Fibroblast of skin of right quadriceps (primary cell): Measurements from ENCODE around the gene TMEM179.

ENCODE experiments used
- DNase-seq: peaks from one replicate; pipeline ENCODE4 v3.0.0-alpha.2; 2013

TMEM179 gene

GRCh38 chr14:104554088-104554607, 50.4 kb downstream of the TMEM179 start:
- no peak for DNase-seq

- no peak for DNase-seq
These were observed 51.1 kb downstream of the TMEM179 start for GRCh38 chr14:104553166-104554087.

DNA sequence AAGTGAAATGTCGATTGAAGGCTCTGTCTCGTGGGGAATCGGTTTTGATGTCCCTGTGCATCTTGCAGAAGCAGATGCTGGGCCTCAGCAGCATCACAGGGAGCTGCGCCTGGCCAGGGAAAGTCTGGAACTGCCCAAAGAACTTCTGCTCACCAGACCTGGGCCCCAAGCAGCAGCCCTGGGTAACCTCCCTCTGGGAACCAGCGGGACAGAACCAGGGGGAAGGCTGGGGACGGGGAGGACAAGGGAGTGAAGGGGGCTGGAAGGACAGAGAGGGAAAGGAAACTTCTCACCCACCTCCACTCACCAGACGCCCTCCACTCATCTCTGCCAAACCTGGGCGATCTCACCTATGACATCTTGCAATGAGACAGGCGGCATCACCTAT, 51.8 kb downstream of the TMEM179 start:
- no peak for DNase-seq

DNA sequence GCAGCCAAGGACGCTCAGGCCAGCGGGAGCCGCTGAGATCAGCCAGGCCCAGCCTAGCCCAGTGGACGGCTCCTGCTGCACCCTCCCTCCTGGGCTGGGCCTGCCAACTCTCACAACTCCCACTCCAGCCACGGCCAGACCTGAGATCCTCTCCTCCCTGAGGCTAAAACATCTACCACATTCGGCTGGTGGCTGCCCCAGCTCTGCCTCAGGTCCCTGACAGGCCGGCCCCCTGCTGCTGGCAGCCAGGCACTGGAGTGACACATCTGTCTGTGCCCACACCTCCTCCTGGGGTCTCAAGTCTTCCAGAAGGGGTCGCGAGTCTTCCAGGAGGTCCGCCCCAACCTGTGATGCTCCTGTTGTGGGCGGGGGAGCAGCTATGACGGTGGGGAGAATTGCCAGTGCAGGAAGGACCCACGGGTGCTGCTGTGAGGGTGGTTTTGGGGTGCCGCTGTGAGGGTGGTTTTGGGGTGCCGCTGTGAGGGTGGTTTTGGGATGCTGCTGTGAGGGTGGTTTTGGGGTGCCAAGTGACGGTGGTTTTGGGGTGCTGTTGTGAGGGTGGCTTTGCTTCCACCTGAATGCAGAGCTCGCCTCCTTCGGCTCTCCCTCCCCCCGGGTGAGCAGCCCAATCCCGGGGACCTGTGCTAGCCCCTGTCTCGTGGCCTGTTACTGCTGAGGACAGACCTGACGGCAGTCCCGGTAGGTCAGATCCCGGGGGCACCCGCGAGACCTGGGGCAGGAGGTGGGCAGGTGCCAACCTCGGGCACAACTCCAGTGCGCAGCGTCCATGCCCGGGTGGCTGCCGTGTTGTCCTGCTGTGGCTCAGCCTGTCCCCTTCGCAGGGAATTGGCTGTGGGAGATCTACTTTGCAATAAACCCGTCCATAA, 52.5 kb downstream of the TMEM179 start:
- no peak for DNase-seq

GRCh38 chr14:104550861-104551728, 53.5 kb downstream of the TMEM179 start:
- DNase-seq, result no peak

GRCh38 chr14:104550340-104550860, 54.2 kb downstream of the TMEM179 start:
- no peak for DNase-seq

DNA sequence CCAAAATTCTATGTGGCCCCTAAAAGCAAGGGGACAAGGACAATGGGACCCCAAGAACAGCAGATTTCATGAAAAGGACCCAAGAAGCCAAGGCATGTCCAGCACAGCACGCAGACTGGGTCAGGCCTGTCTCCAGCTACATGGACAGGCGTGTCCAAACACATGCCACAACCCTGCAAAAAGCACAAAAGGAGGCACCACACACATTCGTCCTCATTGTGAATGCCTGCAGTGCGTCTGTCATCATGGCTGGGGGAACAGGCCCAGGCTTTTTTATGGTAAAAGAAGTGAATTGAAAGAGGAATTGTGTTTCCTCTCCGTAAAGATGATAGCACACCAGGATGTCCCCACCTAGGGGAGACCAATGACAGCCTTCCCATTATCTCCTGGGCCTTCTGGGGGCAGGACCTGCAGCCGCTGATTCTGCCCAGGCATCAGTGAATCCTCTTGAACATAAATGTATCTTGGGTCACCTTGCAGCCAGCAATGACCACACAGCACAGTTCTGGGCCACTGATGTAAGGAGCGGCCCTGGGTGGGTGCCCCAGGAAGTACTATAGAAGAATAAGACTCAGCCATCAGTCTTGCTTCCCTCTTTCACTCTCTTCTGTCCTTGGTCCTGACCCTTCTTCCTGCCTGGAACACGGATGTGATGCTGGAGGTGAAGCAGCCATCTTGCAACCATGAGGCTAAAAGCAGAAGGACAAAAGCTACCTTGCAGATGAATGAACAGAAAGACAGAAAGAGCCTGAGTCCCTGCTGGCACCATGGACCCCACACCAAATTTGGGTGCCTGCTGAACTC, 54.8 kb downstream of the TMEM179 start:
- DNase-seq, result no peak

GRCh38 chr14:104548802-104549535, 55.6 kb downstream of the TMEM179 start:
- DNase-seq, result no peak

GRCh38 chr14:104547998-104548700, 56.4 kb downstream of the TMEM179 start:
- DNase-seq, result no peak

DNA sequence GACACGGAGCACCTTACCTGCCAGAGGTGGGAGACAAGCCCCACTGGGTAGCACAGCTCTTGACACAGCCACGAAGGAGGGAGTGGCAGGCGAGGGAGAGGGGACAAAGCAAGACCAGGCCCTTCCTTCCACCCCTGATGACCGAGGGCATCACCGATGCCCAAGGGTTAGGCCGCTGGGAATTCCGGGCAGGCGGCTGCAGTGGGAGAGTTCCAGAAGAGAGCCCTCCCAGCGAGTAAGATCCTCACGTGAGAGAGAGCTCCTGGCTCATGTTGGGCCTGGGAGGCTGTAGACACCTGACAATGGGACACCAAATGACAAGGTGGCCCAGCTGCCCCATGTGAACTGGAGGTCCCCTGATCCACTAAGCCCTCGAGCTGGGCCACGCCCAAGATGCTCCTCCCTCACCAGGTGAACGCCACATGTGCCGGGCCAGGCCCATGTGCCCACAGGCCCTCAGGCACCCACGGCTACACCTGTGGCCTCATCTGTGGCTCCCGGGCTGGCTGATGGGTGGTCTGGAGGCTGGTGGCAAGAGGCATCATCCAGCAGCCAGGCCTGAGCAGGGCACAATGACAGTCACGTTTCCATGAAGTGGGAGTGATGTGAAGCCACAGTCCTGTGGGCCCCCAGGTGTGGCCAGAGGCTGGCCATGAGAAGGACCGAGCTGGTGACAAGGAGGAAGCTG, 57.1 kb downstream of the TMEM179 start:
- no peak for DNase-seq

GRCh38 chr14:104546591-104547309, 57.8 kb downstream of the TMEM179 start:
- no peak for DNase-seq

DNA sequence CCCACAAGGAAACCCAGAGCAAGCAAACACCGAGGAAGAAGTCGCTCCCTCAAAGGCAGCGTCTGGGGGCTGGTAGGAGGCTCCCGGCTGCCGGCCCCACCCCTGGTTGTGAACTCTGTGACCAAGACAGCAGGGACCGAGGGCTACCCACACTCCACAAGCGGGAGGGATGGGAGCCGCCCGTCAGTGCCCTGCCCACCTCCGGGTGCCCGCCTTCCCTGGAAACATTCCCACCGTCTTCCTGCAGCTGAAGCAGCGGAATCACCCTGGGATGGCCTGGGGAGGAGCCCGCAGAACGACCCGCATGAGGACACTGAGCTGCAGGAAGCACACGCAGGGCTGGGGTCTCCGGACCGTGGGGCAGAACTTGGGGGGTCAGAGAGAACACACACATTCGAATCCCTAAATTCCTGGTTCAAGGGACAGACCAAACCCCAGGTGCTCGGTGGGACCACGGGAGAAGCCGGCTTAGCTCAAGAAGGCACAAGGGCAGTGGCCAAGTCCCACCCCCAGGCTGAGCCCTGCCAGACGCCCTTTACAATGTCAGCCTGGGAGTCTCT, 58.5 kb downstream of the TMEM179 start:
- DNase-seq, result no peak

GRCh38 chr14:104545151-104545941, 59.2 kb downstream of the TMEM179 start:
- no peak for DNase-seq

DNA sequence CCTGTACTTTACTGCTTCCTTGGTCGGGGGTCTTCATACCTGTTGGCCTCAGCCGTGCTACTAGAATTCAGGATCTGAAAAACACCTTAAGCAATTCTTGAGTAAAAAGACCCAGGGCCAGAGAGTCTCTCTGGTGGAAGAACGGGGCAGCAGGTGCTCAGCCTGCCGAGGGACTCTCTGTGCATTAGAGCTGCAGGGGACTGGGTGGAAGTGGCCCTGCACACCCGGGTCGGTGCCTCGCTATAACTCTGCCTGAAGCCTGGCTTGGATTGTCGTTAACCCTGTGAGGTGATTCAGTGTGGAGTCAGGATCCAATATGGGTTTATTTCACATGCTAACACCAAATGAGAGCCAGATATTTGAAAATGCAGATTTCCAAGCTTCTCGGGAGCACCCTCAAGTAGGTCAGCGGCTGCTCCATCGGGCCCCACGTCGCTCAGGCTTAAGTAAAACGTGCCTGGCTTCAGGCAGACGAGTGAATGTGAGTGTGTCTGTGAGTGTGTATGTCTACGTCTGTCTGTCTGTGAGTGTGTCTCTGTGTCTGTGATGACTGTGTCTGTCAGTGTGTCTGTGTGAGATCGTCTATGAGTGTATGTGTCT, 60.1 kb downstream of the TMEM179 start:
- no peak for DNase-seq

DNA sequence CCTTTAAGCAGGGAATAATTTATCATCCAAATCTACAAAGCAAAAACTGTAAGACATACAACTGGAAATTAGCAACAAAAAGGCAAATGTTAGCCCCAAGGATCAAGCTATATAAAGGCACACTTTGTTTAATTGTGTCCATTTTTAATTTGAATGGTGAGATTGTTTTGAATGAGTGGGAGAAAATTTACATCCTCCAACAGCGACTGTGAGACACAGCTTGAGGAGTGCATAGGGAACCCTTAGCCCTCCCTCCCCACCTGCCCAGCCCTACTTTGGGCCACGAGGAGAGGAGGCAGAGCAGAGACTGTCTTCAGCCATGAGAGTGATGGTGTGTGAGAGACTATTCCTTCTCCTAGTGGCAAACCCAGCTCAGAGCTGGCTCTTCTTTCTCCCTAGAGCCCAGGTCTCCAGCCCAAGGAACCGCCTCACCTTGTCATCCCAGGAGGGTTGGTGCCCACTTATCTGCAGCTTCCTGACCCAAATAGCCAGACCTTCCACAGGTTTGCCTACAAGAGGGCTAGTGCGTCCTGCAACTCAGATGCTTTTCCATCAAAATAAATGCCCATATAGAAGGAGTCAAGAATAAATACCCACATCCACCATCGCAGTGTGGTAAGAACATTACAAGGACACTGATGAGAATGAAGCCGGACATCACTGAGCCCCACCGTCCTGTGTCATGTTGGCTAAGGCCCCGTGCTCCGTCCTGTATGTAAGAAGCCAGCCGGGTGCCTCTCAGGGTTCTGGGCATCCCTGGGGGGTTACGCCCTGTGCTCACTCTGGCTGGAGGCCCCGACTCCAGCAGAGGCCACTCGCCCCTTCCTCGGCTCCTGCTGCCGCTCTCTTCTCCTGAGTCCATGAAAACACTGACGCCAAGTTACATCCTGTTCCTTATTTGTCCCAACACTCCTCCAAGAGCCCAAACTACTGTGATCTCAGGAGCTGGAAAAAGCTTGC, 61.4 kb downstream of the TMEM179 start:
- DNase-seq, result no peak
